ENCODE results near the gene BRD3OS. TPM values are rescaled to one million over a fixed set of nuclear protein-coding genes. Genes with fewer than 3 reads are reported as not detected.

The BRD3OS gene
- total and polyA plus RNA-seq, 2 of the 13 experiments (the other 11 are each of a cell fraction or from before 2014, with no cell fraction given): 4.9 to 5.7 TPM

DNA sequence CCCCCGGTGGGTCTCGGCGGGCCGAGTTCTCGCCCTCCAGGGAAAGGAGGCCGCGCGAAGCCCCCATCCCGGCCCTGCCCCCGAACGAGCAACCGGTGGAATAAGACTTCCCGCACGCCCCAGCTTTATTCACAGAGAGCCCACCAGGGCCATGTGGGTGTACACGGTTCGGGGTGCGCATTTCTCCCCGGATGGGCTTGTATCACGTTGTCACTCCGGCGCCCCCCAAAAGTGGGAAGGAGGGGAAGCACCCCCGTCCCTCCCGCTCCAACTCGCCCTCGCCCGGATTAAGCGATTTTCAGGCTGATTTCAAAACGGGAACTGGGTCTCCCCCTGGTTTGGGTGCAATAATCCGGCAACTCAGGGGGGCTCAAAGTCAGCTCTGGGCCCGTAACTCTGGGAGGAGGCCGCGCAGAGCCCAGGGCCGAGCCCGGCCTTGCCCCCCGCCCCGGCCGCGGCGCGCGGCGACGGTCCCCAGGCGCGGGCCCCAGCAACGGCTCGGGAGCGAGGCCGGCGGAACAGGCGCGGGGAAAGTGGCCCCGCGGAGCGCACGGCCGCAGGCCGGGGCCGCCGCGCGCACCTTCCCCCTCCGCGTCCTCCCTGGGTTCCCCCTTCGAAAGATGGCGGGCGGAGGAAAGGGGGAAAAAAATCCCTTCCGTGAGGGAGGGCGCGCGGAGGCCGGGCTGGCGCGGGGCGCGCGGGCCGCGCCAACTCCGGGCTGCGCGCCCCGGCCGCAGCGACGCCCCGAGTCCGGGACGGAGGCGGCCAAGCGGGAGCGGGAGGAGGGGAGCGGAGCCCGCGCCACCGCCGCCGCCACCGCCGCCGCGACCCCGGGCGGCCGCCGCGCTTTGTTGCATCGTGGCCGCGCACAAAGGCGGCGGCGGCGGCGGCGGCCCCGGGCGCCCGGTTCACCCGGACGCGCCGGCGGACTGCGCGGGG lies 41.9 kb downstream of the BRD3OS start (continued):
- TF ChIP-seq, protein P1, sequence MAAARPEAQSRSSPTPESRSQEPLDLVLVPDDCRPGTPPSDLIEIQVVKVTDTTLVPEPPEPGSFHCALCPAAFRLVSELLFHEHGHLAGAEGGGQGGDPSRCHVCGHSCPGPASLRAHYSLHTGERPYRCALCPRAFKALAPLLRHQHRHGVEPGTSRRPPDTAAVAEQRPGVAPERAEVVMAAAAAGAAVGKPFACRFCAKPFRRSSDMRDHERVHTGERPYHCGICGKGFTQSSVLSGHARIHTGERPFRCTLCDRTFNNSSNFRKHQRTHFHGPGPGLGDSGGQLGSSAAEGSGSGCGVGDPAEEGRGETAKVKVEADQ (CRISPR knock-in tag; IDR thresholded peaks at IDR 0.05; ENCODE audit: borderline replicate concordance): peak; percentile 35; the same call in 1 of the 2 replicates
- TF ChIP-seq SOX13 (IDR thresholded peaks at IDR 0.05) (no peak), SOX13 (CRISPR knock-in tag; conservative IDR thresholded peaks at IDR 0.05 in 1 of 2, IDR thresholded peaks at IDR 0.05 in 1 of 2) (no peak), HIVEP1 (CRISPR knock-in tag; IDR thresholded peaks at IDR 0.05) (no peak), AGO2 (optimal IDR thresholded peaks at IDR 0.05; ENCODE audit: low read depth, low read length) (peak; percentile 80), THAP11 (CRISPR knock-in tag; IDR thresholded peaks at IDR 0.05) (no peak), NCOA5 (CRISPR knock-in tag; IDR thresholded peaks at IDR 0.05) (no peak), ZNF501 (CRISPR knock-in tag; IDR thresholded peaks at IDR 0.05) (no peak), PAF1 (CRISPR knock-in tag; IDR thresholded peaks at IDR 0.05) (no peak), EHMT2 (IDR thresholded peaks at IDR 0.05; ENCODE audit: borderline replicate concordance, low read depth, low read length) (no peak), CC2D1A (CRISPR knock-in tag; IDR thresholded peaks at IDR 0.05) (no peak), HNRNPH1 (optimal IDR thresholded peaks at IDR 0.05; ENCODE audit: low read depth, low read length) (no peak), ZNF839 (CRISPR knock-in tag; IDR thresholded peaks at IDR 0.05; ENCODE audit: borderline replicate concordance) (no peak), ZNF556 (CRISPR knock-in tag; IDR thresholded peaks at IDR 0.05; ENCODE audit: borderline replicate concordance) (no peak), SRF (IDR thresholded peaks at IDR 0.05; ENCODE audit: low read depth, low read length) (no peak)
- TF ChIP-seq, protein P2, sequence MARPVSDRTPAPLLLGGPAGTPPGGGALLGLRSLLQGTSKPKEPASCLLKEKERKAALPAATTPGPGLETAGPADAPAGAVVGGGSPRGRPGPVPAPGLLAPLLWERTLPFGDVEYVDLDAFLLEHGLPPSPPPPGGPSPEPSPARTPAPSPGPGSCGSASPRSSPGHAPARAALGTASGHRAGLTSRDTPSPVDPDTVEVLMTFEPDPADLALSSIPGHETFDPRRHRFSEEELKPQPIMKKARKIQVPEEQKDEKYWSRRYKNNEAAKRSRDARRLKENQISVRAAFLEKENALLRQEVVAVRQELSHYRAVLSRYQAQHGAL (CRISPR knock-in tag; IDR thresholded peaks at IDR 0.05; ENCODE audit: not compliant biosample characterization): no peak
- TF ChIP-seq, protein P3, sequence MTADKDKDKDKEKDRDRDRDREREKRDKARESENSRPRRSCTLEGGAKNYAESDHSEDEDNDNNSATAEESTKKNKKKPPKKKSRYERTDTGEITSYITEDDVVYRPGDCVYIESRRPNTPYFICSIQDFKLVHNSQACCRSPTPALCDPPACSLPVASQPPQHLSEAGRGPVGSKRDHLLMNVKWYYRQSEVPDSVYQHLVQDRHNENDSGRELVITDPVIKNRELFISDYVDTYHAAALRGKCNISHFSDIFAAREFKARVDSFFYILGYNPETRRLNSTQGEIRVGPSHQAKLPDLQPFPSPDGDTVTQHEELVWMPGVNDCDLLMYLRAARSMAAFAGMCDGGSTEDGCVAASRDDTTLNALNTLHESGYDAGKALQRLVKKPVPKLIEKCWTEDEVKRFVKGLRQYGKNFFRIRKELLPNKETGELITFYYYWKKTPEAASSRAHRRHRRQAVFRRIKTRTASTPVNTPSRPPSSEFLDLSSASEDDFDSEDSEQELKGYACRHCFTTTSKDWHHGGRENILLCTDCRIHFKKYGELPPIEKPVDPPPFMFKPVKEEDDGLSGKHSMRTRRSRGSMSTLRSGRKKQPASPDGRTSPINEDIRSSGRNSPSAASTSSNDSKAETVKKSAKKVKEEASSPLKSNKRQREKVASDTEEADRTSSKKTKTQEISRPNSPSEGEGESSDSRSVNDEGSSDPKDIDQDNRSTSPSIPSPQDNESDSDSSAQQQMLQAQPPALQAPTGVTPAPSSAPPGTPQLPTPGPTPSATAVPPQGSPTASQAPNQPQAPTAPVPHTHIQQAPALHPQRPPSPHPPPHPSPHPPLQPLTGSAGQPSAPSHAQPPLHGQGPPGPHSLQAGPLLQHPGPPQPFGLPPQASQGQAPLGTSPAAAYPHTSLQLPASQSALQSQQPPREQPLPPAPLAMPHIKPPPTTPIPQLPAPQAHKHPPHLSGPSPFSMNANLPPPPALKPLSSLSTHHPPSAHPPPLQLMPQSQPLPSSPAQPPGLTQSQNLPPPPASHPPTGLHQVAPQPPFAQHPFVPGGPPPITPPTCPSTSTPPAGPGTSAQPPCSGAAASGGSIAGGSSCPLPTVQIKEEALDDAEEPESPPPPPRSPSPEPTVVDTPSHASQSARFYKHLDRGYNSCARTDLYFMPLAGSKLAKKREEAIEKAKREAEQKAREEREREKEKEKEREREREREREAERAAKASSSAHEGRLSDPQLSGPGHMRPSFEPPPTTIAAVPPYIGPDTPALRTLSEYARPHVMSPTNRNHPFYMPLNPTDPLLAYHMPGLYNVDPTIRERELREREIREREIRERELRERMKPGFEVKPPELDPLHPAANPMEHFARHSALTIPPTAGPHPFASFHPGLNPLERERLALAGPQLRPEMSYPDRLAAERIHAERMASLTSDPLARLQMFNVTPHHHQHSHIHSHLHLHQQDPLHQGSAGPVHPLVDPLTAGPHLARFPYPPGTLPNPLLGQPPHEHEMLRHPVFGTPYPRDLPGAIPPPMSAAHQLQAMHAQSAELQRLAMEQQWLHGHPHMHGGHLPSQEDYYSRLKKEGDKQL (CRISPR knock-in tag; IDR thresholded peaks at IDR 0.05; ENCODE audit: low read depth): no peak
- TF ChIP-seq, protein P4, sequence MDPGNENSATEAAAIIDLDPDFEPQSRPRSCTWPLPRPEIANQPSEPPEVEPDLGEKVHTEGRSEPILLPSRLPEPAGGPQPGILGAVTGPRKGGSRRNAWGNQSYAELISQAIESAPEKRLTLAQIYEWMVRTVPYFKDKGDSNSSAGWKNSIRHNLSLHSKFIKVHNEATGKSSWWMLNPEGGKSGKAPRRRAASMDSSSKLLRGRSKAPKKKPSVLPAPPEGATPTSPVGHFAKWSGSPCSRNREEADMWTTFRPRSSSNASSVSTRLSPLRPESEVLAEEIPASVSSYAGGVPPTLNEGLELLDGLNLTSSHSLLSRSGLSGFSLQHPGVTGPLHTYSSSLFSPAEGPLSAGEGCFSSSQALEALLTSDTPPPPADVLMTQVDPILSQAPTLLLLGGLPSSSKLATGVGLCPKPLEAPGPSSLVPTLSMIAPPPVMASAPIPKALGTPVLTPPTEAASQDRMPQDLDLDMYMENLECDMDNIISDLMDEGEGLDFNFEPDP (CRISPR knock-in tag; conservative IDR thresholded peaks at IDR 0.05): 0 out of 2 replicates have a peak, but pooled peaks have one; percentile 51
